Activated CD8-positive, alpha-beta memory T cell treated with anti-CD3 and anti-CD28 coated beads for 1 hour (primary cell): Measurements from ENCODE around the gene AP1G2.
"Not testable (repeated sequence)": the region's sequence is repeated elsewhere in the genome, so short reads cannot be mapped to it uniquely, and the experiment has no call there.

ENCODE experiments used
- DNase-seq, 2 donors: peaks; one replicate each; pipeline ENCODE4 v3.0.0-alpha.2; 2020; ENCODE audit warnings: low read depth in 1 of 2; ENCODE audit errors: extremely low read depth in 1 of 2

Gene AP1G2

DNA sequence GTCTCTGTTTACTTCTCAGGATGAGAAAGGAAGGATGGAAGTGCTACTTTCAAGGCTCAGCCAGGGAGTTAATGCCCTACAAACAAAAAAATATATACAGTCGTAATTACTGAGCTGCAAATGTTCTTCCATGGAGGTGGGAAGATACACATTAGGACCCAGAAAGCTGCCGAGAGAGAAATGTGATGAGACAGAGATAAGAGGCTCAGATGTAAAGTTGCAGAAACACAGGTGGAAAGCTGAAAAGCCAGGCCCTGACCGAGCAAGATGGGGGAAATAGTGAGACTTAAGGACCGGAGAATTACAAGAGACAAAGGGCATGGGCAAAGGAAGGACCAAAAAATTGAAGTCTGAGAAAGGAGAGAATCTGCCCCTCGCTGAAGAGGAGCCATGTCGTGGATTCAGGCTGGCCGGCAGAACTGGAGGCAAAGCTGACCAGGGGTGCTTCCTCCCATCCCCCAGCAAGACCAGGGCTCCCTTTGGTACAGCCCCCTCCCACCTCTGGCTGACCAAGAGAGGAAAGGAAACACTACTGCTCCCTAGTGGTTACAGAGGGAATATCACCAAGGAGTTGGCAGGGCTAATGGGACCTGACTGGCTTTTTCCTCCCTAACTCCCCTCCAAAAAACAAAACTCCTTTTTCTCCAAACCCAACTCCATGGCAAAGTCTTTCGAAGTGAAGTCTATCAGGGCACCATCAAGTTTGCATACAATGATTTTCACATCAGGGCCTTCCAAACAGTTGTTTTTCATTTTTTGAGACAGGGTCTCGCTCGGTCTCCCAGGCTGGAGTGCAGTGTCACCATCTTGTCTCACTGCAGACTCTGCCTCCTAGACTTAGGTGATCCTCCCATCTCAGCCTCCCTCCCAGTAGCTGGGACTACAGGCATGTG lies 28.1 kb downstream of the AP1G2 start:
- DNase-seq, result no peak

DNA sequence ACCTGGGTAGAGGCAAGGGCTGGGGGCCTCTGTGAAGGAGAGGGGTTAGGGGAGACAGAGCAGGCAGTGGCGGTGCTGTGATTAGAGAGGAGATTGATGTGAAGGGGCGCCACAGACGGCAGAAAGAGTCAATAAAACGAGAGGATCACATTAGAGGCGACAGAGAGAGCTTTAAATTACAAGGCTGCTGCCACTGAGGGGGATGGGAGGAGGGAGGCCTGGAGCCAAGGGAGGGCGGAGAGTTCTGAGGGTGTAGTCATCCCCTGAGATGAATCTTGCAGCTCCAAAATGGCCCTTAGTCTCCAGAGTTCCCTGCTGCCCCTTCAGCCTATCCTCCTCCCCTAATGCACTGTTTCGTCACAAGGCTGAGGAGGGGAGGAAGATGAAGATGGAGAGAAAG lies 28.8 kb downstream of the AP1G2 start:
- DNase-seq, result no peak

DNA sequence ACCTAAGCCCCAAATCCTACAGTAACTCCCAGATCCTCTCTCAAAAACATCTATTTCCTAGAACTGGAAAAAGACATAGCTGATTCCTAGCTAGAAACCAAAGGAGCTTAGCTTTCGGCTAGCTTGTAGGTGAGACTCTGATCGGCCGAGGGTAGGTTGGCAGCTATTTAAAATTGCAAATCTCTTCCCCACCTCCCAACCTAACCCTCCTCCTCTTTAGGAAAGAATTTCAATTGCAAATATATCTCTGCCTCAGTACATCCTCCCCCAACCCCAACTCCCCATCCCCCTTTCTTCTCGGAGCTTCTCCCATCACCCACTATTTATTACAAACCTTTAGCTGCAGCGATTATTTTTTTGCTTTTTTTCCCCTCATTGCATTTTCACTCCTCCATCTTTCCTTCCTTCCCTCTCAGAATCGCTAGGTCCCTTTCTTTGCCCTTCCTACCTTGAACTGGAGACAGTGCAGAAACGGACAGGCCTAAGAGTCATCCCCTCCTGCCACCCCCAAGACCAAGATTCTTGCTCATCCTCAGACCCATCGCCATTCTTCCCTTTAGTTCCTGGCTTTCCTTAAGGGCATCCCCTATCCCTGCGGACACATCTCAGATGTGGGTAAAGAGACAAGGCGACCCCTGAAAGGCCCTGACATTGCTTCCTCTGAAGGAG lies 29.4 kb downstream of the AP1G2 start:
- DNase-seq, result no peak

DNA sequence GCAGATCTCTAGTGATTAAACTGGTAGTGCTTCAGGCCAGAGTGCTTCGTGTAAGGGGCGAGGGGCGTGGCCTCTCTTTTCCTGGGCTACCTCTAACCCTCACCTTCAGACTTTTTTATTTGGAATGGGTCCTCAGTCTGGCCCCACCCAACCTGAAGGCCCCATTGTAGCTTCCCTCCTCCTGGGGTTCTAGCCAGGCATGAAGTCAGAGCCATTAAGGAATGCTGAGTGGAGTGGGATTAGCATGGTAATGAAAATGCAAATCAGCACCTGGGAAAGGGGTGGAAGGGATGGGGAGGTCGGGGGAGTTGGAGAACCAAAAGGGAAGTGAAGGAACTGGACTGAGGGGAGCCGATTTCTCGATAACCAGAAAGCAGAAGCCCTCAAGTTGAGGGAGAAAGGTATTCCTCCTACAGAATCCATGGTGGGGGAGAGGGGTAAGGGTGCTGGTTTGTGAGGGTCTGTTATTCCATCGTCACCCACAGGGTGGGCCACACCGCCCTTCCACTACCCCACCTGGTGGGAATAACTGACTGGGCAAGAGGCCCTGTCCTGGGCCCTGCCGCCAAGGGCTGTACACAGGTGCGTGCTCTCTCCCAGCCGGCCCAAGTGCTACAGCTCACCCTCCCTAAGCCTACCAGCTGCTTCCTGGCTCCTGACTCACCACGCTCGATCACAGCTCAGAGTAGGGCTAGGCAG lies 30.1 kb downstream of the AP1G2 start:
- no peak for DNase-seq

DNA sequence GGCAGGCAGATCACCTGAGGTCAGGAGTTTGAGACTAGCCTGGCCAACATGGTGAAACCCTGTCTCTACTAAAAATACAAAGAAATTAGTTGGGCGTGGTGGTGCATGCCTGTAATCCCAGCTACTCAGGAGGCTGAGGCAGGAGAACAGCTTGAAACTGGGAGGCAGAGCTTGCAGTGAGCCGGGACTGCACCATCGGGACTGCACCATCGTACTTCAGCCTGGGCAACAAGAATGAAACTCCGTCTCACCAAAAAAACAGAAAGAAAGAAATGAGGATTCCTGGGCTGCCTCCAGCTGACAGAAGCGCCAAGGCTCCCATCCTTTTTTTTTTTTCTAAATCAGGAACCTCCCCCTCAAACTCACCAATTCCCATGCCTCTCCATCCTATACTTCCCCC lies 30.7 kb downstream of the AP1G2 start:
- DNase-seq, result not testable (repeated sequence)

DNA sequence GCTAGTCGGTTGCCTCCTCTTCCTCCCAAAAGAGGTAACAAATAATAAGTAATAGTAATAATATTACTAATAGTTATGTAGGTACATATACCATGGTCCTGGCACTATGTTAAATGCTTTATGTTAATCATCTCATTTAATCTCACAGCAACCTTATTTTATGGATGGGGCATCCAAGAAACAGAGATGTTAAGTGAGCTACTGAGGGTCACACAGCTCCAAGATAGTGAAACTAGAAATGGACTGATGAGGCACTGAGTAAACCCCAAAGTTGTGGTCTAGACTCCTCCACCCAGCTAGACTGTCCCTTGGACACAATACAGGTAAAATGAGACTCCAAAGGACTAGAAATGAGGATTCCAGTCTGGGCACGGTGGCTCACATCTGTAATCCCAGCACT lies 31.1 kb downstream of the AP1G2 start:
- no peak for DNase-seq

DNA sequence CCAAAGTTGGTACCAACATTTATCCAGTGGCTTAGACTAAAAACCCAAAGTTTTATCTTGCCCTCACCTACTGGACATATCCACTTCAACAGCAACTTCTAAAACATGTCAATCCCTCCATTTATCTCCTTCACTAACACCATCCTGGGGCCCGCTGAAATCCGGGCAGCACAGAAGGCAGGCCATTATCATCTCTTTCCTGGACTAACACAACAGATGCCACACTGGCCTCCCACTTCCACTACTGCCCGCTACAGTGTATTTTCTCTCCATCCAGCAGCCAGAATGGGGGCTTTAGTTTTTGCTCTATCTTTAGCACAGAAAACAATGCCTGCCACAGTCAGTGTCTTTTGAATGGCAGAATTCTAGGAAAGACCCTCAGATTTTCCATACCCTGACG lies 31.6 kb downstream of the AP1G2 start:
- no peak for DNase-seq

DNA sequence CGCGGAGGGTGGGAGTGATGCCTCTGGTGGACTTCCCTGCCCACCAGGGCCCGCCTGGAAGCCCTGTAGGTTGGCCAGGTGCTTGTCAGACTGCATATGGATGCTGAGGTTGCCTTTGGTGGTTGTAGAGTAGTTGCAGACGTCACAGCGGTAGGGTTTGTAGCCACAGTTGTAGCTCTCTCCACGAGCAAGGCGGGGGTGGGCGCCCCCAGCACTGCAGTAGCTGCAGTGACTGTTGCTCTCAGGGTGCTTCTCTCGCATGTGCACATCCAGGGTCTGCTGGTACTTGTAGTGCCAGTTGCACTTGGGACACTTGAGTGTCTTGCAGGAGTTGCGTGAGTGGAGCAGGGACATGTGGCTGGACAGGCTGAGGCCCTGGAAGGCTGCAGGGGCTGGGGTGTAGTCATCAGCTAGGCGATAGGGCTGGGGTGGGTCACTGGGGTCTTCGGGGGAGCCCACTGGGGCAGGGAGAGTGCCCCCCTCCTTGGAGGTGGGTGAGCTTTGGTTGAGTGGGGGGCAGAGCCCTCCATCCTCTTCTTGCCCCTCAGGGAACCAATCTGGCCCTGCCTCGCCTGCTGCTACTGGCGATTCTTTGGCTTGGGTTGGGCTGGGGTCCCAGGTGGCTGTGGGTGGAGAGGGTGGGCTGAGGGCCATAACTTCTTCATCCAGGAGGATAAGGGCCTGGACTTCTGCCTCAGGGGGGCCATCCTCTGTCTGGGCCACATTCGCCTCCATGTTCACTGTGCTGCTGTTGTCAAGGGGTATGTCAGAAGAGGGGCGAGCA lies 33.7 kb downstream of the AP1G2 start:
- DNase-seq, result no peak

DNA sequence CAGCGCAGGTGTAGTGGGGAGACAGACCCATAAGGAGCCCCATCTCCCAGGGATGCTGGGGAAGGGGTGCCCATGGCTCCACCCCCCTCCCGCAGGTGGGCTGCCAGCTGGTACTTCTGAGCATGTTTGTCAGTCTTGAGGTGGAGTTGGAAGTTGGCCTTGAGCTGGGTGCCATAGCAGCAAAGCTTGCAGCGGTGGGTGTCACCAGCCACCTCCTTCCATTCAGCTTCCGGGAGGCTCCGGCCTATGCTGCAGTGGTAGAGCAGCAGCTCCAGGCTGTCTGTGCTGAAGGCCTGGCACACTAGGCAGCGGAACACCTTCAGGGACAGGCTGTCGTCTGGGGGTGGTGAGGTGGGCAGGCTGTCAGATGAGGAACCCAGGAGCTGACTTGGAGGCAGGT lies 34.9 kb downstream of the AP1G2 start:
- no peak for DNase-seq

DNA sequence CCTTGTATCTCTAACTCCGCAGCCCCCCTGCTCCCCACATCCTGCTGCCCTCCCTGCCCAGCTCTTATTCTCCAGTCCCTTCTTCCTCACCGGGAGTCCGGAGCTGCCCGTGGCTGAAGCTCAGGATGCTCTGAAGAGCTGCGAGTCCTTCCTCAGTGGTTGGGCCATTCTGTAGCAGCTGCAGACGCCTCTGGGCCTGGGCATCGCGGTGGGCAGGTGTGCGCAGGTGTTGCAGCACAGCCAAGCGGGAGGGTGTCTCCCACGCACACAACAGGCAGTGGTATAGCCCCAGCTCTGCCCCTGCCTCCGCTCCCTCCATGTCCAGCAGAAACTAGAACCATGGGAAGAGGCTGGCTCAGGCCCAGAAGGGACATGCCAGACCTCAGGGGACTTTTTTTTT lies 36.2 kb downstream of the AP1G2 start:
- DNase-seq, result no peak

DNA sequence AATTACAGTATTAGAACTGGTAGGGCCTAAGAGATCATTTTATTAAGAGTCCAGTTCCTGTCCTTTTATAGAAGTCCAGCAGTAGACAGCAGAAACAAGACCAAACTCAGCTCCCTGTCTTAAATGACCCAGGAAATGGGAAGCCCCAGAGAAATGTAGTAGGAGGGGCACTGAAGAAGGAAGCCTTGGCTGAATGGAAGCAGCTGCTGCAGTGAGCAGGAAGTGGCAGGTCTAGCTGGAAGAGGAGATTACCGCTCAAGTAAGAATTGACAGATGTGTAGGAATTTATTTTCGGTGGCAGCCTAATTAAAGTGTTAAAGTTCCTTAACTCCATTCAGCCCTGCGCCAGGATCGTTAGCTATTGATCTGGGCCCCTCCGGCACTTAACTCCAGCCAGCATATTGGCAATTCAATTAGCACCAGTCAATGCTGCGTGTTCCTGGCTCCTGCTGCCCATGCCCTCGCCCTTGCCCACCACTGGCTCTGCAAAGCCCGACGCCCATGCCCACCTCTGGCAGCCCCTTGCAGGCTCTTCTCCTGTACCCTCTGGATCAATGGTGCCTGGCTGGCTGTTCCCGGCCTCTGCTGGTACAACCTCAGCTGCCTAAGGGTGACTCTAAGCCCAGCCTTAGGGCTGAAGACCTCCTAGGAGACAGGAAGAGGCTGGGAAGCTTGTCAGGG lies 37.1 kb downstream of the AP1G2 start:
- DNase-seq, result no peak

DNA sequence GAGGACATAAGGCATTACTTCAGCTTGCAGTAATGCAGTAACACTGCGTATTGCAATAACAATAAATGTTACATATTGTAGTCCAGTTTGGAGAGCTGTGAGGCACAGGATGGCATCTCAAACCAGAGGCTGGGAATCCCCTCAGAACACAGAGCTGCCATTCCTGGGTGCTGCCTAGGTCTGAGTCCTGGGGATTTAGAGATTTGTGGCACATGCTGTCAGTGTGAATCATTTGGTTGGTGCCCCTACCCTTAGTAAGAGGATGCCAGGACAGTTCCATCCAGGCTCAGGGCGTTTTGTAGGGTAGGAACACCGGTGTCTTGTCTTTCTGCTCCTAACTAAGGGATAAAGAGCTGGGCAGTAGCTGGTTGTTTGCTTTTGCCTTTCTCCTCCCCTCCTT lies 38.6 kb downstream of the AP1G2 start:
- no peak for DNase-seq

DNA sequence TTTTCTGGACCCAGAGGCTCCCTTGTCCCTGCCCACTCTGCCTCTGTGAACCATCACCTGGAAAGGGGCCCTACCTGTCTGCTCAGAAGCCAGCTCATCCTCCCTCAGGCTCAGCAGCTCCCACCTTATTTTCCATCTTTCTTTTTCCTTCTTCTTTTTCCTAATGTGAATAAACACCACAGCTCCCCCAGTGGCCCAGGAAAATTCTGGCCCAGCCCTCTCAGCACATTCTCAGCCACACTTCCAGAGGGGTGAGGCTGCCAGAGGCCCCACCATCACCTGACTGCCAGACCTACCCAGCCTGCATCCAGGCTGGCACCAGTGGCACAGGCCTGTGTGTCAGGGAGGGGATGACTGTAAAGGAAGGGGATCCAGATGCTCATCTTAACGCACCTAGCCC lies 39.0 kb downstream of the AP1G2 start:
- DNase-seq, result no peak

DNA sequence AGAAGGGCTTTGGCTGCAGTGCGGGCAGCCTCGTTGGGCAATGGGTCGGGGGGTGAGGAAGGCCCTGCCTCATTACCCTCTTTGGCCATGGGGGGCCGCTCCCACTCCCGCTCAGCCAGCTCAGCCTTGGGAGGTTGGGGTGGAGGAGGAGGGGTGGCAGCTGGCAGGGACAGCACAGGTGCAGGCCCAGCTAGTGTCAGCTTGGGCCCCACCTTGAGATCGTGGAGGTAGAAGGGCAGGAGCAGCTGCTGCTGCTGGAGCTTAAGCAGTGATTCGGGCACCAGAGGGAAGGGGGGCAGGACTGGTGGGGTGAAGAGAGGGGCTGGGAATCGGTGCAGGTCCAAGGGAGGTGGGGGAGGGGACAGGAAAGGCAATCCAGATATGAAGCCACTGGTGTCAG lies 42.0 kb downstream of the AP1G2 start:
- DNase-seq, result no peak

DNA sequence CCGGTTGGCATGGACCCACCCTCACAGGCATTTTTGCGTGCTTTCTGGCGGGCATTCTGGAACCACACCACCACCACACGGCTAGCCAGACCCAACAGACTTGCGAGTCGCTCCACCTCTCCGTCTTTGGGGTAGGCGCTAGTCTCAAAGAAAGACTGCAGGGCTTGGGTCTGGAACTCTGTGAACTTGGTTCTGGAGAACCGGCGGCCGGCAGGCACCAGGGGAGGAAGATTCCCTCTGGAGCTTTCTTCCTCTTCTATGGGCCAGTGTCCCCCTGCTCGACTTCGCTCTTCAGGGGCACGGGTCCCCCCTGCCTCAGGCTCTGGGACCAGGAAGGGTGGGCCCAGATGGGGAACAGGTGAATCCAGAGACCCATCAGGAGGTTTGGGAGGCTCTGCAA lies 42.6 kb downstream of the AP1G2 start:
- no peak for DNase-seq

DNA sequence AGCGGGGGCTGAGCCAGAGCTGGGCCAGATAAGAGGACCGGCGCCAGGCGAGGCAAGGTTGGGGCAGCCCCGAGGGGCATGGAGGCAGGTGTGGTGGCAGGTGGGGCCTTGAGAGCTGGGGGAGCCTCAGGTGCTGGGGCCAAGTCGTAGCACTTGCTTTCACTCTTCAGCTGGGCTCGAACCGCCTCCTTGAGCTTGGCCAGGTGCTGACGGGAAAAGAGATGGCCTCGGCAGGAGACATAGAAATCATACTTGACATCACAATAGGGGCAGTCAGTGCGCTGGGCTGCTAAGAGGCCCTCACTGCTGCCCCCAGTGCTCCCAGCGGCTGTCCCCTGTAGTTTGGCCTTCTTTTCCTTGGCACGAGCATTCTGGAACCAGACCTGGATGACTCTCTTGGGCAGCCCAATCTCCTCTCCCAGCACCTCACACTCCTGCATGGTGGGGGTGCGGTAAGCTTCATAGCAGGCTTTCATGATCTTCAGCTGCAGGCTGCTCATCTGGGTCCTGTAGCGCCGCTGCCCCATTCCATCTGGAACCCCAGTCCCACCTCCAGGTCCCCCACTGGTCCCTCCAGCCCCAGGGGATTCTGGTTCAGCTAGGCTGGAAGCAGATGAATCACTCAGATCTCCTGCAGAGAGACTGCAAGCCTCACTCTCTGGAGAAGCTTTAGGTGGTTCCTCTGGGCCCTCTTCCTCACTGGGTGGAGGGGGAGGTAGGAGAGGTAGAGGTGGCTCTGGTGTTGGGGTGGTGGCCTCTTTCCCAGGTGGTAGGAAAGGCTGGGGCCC lies 44.2 kb downstream of the AP1G2 start:
- no peak for DNase-seq

DNA sequence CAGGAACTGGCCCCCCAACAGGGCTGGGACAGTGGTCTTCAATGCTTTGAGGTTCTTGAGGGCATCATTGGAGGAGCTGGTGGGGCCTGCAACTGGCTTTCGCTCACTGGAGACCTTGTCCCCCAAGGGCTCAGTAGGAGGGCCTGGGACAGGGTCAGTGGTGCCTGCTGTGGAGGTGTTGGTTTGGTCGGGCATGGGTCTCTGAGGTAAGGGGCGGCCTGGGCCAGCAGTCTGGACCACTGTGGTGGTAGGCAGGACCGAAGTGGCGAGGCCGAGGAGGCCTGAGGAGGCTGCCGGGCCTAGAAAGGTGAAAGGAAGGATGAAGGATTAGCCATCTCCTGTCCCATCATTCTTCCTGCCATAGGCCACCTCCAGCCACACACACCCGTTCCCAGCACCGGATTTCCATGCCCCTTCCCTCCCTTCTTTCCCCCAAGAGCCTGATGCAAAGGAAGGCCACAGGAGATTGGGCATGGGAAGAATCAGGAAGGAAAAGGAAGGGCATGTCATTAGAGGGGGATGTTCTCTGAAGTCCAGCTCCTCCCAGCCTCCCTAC lies 44.9 kb downstream of the AP1G2 start:
- DNase-seq, result no peak

DNA sequence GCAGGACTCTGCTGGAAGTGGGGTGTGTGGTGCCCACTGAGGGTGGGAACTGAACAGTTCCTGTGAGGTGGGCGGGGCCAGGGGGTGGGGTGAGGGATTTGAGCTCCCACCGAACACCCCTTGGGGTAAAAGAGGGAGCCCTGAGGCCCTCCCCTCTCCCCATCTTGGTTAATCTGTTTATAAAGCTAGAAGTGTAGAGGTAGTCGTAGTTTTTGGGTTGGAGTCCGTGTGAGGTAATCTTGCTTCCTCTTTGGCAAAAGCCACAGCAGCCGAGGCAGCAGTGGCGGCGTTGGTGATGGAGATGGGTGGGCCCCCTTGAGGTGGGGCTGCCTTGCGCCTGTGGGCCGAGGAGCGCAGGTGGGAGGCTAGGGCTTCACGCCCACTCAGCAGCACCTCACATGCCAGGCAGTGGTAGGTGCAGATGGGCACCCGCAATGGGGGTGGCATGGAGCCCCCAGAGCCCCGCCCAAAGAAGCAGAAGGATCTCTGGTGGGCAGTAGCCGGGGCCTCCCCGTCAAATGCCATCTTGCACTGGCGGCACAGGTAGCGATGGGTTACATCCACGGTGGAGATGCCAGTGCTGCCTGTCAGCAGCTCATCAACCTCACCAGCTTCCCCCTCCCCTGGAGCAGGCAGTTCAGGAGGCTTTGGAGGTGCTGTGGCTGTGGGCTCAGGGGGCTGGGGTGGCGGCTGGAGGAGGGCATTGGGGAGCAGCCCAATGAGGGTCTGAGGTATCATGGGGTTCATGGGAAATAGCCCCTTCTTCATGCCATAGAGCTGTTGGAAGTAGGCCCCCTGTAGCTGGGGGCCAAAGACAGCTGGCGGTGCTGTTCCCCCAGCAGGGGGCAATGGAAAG lies 45.6 kb downstream of the AP1G2 start:
- no peak for DNase-seq
